ENCODE measurements around the gene MECP2. TPM values are rescaled to one million over a fixed set of nuclear protein-coding genes. Genes with fewer than 3 reads are reported as not detected.

The MECP2 gene
- total and polyA plus RNA-seq, 2 donors from 2014 or later = 14.0 to 74.7 TPM

DNA sequence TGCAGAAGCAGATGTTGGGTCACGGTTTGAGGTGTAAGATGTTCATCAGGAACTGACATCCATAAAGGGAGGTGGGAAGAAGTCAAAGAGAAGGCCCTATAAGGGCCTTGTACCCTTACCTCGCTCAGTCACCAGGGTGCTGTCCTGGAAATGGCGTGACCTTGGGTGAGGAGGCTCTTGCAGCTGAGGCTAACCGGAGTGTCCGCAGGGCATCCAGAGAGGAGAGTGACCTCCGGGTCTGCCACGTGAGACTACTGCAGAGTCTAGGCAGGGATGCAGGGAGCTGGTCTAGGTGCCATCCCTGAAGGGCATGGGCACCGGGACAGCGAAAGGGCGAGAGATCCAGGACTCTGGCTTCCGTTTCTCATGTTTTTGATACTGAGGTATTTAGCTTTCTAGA is 49.1 kb downstream of the MECP2 start:
- intact Hi-C loops (cut with DNase I) = no loop called here
- FAIRE-seq = no peak
- H3K9ac ChIP-seq (ENCODE audit: low read length in 3 of 3) = no peak overlapping the region
- TF ChIP-seq, protein P1, sequence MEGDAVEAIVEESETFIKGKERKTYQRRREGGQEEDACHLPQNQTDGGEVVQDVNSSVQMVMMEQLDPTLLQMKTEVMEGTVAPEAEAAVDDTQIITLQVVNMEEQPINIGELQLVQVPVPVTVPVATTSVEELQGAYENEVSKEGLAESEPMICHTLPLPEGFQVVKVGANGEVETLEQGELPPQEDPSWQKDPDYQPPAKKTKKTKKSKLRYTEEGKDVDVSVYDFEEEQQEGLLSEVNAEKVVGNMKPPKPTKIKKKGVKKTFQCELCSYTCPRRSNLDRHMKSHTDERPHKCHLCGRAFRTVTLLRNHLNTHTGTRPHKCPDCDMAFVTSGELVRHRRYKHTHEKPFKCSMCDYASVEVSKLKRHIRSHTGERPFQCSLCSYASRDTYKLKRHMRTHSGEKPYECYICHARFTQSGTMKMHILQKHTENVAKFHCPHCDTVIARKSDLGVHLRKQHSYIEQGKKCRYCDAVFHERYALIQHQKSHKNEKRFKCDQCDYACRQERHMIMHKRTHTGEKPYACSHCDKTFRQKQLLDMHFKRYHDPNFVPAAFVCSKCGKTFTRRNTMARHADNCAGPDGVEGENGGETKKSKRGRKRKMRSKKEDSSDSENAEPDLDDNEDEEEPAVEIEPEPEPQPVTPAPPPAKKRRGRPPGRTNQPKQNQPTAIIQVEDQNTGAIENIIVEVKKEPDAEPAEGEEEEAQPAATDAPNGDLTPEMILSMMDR (IDR thresholded peaks at IDR 0.05; ENCODE audit: borderline replicate concordance, extremely low read depth, insufficient read depth) = no peak
- no peak overlapping the region for H3K27ac ChIP-seq (ENCODE audit: low read depth in 2 of 2, low read length in 2 of 2)
- peaks cover 0 to 3% (median 2%) of the 10 kb centered on the region in 3 donors for H3K36me3 ChIP-seq (ENCODE audit: control insufficient read depth in 2 of 3, insufficient read depth in 3 of 3, low read length in 3 of 3)
- H3K4me3 ChIP-seq (ENCODE audit: low read length in 3 of 3) = no peak overlapping the region
- H3K9me3 ChIP-seq (ENCODE audit: control insufficient read depth in 2 of 3, insufficient read depth in 1 of 3, low read length in 3 of 3) = no peaks in the 10 kb centered on the region
- peaks cover 2 to 24% (median 4%) of the 10 kb centered on the region in 3 donors for H3K4me1 ChIP-seq (ENCODE audit: control insufficient read depth in 2 of 3, insufficient read depth in 2 of 3, low read depth in 1 of 3, low read length in 3 of 3)
- no peaks in the 10 kb centered on the region for H3K27me3 ChIP-seq (ENCODE audit: control insufficient read depth, insufficient read depth, low read length)
- DNase-seq = no peak

DNA sequence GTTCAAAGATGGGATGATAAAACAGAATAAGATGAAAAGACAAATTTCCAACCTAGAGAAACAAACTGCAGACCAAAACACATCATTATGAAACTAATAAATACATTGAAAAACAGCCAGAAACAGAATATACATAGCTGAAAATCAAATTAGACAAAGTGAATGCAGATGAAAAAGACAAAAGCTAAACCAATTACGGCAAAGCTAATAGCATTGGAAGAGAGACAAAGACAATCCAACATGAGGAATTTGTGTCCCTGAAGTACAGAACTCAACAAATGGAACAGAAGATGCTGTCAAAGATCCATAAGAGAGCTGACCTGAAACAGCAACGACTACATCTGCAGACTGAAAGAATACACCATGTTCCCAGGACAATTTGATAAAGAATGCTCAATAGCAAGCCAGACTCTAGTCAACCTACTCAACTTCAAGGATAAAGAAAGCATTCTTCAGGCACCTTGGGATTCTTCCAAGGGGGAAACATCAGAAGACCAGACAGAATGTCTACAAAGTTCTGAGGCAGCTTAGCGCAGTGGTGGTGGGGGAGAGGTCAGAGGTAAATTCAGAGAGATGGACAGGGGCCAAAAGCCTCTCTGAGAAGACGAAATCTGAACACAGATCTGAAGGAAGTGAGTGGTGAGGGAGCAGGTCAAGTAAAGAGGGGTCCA is 50.4 kb downstream of the MECP2 start:
- Histone ChIP-seq H3K27ac (ENCODE audit: low read depth in 2 of 2, low read length in 2 of 2) (no peak overlapping the region), H3K4me1 (ENCODE audit: control insufficient read depth in 2 of 3, insufficient read depth in 2 of 3, low read depth in 1 of 3, low read length in 3 of 3) (peaks cover 2 to 24% (median 4%) of the 10 kb centered on the region in 3 donors), H3K9me3 (ENCODE audit: control insufficient read depth in 2 of 3, insufficient read depth in 1 of 3, low read length in 3 of 3) (no peaks in the 10 kb centered on the region), H3K27me3 (ENCODE audit: control insufficient read depth, insufficient read depth, low read length) (no peaks in the 10 kb centered on the region), H3K36me3 (ENCODE audit: control insufficient read depth in 2 of 3, insufficient read depth in 3 of 3, low read length in 3 of 3) (peaks cover 0 to 3% (median 2%) of the 10 kb centered on the region in 3 donors), H3K4me3 (ENCODE audit: low read length in 3 of 3) (no peak overlapping the region), H3K9ac (ENCODE audit: low read length in 3 of 3) (no peak overlapping the region)
- intact Hi-C loops (cut with DNase I) = no loop called here
- DNase-seq (no peak), FAIRE-seq (no peak)
- TF ChIP-seq, protein P1 (IDR thresholded peaks at IDR 0.05; ENCODE audit: borderline replicate concordance, extremely low read depth, insufficient read depth) = no peak

DNA sequence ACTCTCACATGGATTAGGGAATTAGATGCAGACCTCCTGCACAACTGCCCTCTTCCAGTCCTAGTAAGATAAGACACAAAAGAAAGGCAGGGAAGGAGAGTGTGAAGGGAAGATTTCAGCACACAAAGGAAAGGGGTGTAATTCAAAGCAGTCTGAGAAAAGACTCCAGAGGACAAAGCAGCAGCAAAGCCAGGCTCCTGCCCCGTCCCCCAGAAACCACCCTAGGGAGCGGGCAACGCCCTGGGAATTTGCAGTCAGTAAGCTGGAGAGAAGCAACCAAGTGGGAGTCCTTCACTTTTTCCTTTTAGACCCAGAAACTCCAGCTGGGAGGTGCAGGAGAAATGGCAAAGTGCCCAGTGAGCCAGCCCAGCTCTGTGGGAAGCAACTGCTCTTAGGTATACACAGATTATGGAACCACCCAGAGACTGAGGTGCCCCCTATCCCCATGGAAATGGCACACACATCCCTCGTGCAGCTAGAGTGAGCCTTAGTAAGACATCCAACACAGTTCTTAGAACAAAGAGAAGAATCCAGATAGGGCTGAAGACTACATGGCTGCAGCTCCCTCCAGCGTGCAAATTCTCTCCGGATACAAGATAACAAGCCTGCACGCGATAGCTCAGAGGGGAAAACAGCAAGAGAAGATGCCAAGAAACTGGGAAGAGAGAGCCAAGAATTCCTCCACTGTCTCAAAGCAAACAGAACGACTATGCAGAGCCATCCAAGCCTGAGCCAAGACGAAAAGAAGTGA is 51.3 kb downstream of the MECP2 start:
- H3K4me3 ChIP-seq (ENCODE audit: low read length in 3 of 3) = no peak overlapping the region
- H3K27ac ChIP-seq (ENCODE audit: low read depth in 2 of 2, low read length in 2 of 2) = no peak overlapping the region
- no peak overlapping the region for H3K9ac ChIP-seq (ENCODE audit: low read length in 3 of 3)
- H3K36me3 ChIP-seq (ENCODE audit: control insufficient read depth in 2 of 3, insufficient read depth in 3 of 3, low read length in 3 of 3) = peaks cover 0 to 3% (median 2%) of the 10 kb centered on the region in 3 donors
- DNase-seq = peak in 2 of 5 donors; percentile 24 to 77
- no peaks in the 10 kb centered on the region for H3K27me3 ChIP-seq (ENCODE audit: control insufficient read depth, insufficient read depth, low read length)
- peak; percentile 58 for FAIRE-seq
- H3K4me1 ChIP-seq (ENCODE audit: control insufficient read depth in 2 of 3, insufficient read depth in 2 of 3, low read depth in 1 of 3, low read length in 3 of 3) = peaks cover 2 to 20% (median 4%) of the 10 kb centered on the region in 3 donors
- H3K9me3 ChIP-seq (ENCODE audit: control insufficient read depth in 2 of 3, insufficient read depth in 1 of 3, low read length in 3 of 3) = no peaks in the 10 kb centered on the region
- TF ChIP-seq, protein P1 (IDR thresholded peaks at IDR 0.05; ENCODE audit: borderline replicate concordance, extremely low read depth, insufficient read depth) = no peak
- intact Hi-C loops (cut with DNase I) = no loop called here

Data from kidney (tissue), 14 donors.